Peyer's patch (tissue), 4 donors: Measurements from ENCODE around the gene PPP1R1B.

Source experiments
- CTCF ChIP-seq, 6 experiments: fragments of 450-650 bp in 4 of 6; fragments of 200-600 bp in 2 of 6; sonication (generic) in 1 of 6; IDR thresholded peaks; one replicate each; pipeline ENCODE4 v1.5.1; 2017 to 2019; ENCODE audit warnings: antibody characterized with exemption in 6 of 6, mild to moderate bottlenecking in 3 of 6, moderate library complexity in 1 of 6
- POLR2A ChIP-seq, 2 donors: fragments of 450-650 bp; IDR thresholded peaks; one replicate each; pipeline ENCODE4 v1.5.1; 2017; ENCODE audit warnings: antibody characterized with exemption in 2 of 2, mild to moderate bottlenecking in 2 of 2, moderate library complexity in 2 of 2

GRCh38 chr17:39611401-39612112, 15.2 kb upstream of the PPP1R1B start:
- TF ChIP-seq POLR2A (IDR thresholded peaks at IDR 0.05) (no peak), CTCF (IDR thresholded peaks at IDR 0.05) (no peak)
